ENCODE data around the gene HAX1.

DNA sequence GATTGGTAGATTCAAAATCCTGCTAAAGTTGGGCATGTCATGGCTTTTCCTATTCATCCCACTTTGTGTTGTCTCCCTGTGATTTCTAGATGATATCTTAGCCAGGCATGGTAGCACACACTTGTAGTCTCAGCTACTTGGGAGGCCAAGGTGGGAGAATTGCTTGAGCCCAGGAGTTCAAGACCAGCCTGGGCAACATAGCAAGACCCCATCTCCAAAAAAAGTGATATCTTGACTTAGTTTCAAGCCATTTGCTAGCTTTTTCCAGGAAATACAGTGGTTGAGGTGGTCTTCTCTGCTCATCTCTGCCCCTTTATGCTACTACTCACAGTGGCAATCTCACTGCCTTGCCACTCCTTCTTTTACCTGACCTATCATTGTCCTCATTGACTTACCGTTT lies 12.3 kb upstream of the HAX1 start:
- TF ChIP-seq EZH2 (IDR thresholded peaks at IDR 0.05; ENCODE audit: insufficient read depth, poor library complexity, severe bottlenecking) (no peak), EZH2phosphoT487 (IDR thresholded peaks at IDR 0.05; ENCODE audit: insufficient read depth, low read depth) (no peak)
